SK-N-SH treated with all-trans-retinoic acid at 6 μM for 48 hours (cell line): ENCODE measurements around the gene UNC45B.

Experiments used
- CSDC2 ChIP-seq: fragments of 250-450 bp; sonication (Bioruptor Pico); IDR thresholded peaks from 2 replicates; pipeline ENCODE4 v1.5.0; 2020; ENCODE audit warnings: mild to moderate bottlenecking, moderate library complexity
- ESRRG ChIP-seq: fragments of 250-450 bp; sonication (Bioruptor Pico); IDR thresholded peaks from 2 replicates; pipeline ENCODE4 v1.6.1; 2021; ENCODE audit warnings: mild to moderate bottlenecking
- OSR1 ChIP-seq: fragments of 250-450 bp; sonication (Bioruptor Pico); IDR thresholded peaks from 2 replicates; pipeline ENCODE4 v1.8.0; 2022; ENCODE audit warnings: moderate library complexity, mild to moderate bottlenecking, inconsistent platforms
- PPARA ChIP-seq: fragments of 250-450 bp; sonication (Bioruptor Pico); IDR thresholded peaks from 2 replicates; pipeline ENCODE4 v1.5.0; 2020; ENCODE audit warnings: mild to moderate bottlenecking, borderline replicate concordance
- RARB ChIP-seq: fragments of 250-450 bp; sonication (Bioruptor Pico); IDR thresholded peaks from 2 replicates; pipeline ENCODE4 v1.8.0; 2021; ENCODE audit warnings: mild to moderate bottlenecking, moderate library complexity
- TCF4 ChIP-seq: fragments of 250-450 bp; sonication (Bioruptor Pico); IDR thresholded peaks from 2 replicates; pipeline ENCODE4 v1.8.0; 2021; ENCODE audit warnings: mild to moderate bottlenecking, moderate library complexity, borderline replicate concordance
- ZC3H10 ChIP-seq: fragments of 250-450 bp; sonication (Bioruptor Pico); IDR thresholded peaks from 2 replicates; pipeline ENCODE4 v1.5.1; 2021; ENCODE audit warnings: mild to moderate bottlenecking, moderate library complexity
- ZNF70 ChIP-seq: fragments of 450-650 bp; formaldehyde crosslinking; IDR thresholded peaks from 2 replicates; pipeline ENCODE4 v1.5.0; 2020; ENCODE audit warnings: mild to moderate bottlenecking, moderate library complexity
- ZNF8 ChIP-seq: fragments of 450-650 bp; formaldehyde crosslinking; IDR thresholded peaks from 2 replicates; pipeline ENCODE4 v1.5.0; 2020; ENCODE audit warnings: mild to moderate bottlenecking, moderate library complexity
- TF ChIP-seq, protein P1 (sequence below): fragments of 250-450 bp; sonication (Bioruptor Pico); IDR thresholded peaks from 2 replicates; pipeline ENCODE4 v1.8.0; 2020; ENCODE audit warnings: mild to moderate bottlenecking, moderate library complexity, borderline replicate concordance

DNA sequence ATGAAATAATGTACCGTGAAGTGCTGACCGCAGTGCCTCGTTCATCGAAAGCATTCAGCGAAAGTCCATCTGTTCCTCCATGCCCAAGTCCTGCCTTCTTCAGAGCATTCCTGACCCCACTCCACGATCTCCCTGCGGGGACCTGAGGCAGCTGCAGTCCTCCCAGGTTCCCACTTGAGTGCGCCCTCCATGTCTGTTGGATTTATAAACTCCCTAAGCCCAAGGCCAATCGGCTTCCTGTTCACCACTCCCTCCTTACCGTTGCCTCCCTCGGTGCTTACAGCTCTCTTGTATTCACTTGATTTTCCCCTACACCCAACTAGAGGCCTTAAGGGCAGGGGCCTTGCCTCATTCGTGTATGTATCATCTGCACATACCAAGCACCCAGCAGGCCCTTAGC lies 30.8 kb upstream of the UNC45B start:
- TF ChIP-seq ESRRG (CRISPR knock-in tag) = no peak
- no peak for TF ChIP-seq ZC3H10 (CRISPR knock-in tag)
- no peak for TF ChIP-seq CSDC2 (CRISPR knock-in tag)
- TF ChIP-seq TCF4 (CRISPR knock-in tag) = no peak
- TF ChIP-seq, protein P1, sequence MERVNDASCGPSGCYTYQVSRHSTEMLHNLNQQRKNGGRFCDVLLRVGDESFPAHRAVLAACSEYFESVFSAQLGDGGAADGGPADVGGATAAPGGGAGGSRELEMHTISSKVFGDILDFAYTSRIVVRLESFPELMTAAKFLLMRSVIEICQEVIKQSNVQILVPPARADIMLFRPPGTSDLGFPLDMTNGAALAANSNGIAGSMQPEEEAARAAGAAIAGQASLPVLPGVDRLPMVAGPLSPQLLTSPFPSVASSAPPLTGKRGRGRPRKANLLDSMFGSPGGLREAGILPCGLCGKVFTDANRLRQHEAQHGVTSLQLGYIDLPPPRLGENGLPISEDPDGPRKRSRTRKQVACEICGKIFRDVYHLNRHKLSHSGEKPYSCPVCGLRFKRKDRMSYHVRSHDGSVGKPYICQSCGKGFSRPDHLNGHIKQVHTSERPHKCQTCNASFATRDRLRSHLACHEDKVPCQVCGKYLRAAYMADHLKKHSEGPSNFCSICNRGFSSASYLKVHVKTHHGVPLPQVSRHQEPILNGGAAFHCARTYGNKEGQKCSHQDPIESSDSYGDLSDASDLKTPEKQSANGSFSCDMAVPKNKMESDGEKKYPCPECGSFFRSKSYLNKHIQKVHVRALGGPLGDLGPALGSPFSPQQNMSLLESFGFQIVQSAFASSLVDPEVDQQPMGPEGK (CRISPR knock-in tag) = no peak
- no peak for TF ChIP-seq ZNF8
- no peak for TF ChIP-seq RARB (CRISPR knock-in tag)
- no peak for TF ChIP-seq ZNF70 (CRISPR knock-in tag)
- no peak for TF ChIP-seq OSR1 (CRISPR knock-in tag)
- no peak for TF ChIP-seq PPARA (CRISPR knock-in tag)
